Heart right ventricle (tissue), 16 donors: ENCODE data around the gene PDCD2L. TPM values are rescaled to one million over a fixed set of nuclear protein-coding genes. Genes with fewer than 3 reads are reported as not detected.
A peak's percentile ranks its signal among the peaks of the same experiment; 100 is the strongest.
"Not testable (repeated sequence)": the region's sequence is repeated elsewhere in the genome, so short reads cannot be mapped to it uniquely, and the experiment has no call there.

Source experiments
- ATAC-seq, 8 donors: fragments of 200-7000 bp; cut with Tn5 transposase; one replicate each; pipeline ENCODE4 v1.9.1; 2020; ENCODE audit warnings: mild to moderate bottlenecking in 8 of 8, moderate library complexity in 8 of 8, moderate number of reproducible peaks in 1 of 8
- DNase-seq, 2 donors: peaks; one replicate each; pipeline ENCODE4 v3.0.0-alpha.2; 2020
- H3K27ac ChIP-seq, 10 donors: fragments of 200-600 bp; sonication (generic) in 2 of 10; one replicate each; pipeline versions ENCODE4 v1.5.0 to v1.8.0; 2020 to 2022; ENCODE audit warnings: mild to moderate bottlenecking in 3 of 10
- H3K27me3 ChIP-seq, 7 donors: fragments of 200-600 bp; one replicate each; pipeline ENCODE4 v1.8.0; 2021 to 2022; ENCODE audit warnings: mild to moderate bottlenecking in 2 of 7
- H3K36me3 ChIP-seq, 9 donors: fragments of 200-600 bp; sonication (generic) in 1 of 9; one replicate each; pipeline versions ENCODE4 v1.5.0 to v1.8.0; 2020 to 2022; ENCODE audit warnings: mild to moderate bottlenecking in 2 of 9
- H3K4me1 ChIP-seq, 9 donors: fragments of 200-600 bp; sonication (generic) in 1 of 9; one replicate each; pipeline versions ENCODE4 v1.5.0 to v1.8.0; 2020 to 2022; ENCODE audit warnings: mild to moderate bottlenecking in 4 of 9
- H3K4me3 ChIP-seq, 10 donors: fragments of 200-600 bp; sonication (generic) in 2 of 10; one replicate each; pipeline versions ENCODE4 v1.5.0 to v1.8.0; 2020 to 2022; ENCODE audit warnings: mild to moderate bottlenecking in 7 of 10, moderate library complexity in 2 of 10
- H3K9me3 ChIP-seq, 11 donors: fragments of 200-600 bp in 10 of 11; sonication (generic) in 2 of 11; one replicate each; pipeline versions ENCODE4 v1.5.0 to v1.8.0; 2013 to 2022; ENCODE audit warnings: mild to moderate bottlenecking in 2 of 11, control low read depth in 1 of 11, moderate library complexity in 1 of 11
- CTCF ChIP-seq, 9 donors: fragments of 200-600 bp; sonication (generic) in 2 of 9; IDR thresholded peaks; one replicate each; pipeline versions ENCODE4 v1.5.0 to v1.8.0; 2021 to 2022; ENCODE audit warnings: antibody characterized with exemption in 9 of 9, mild to moderate bottlenecking in 5 of 9, moderate library complexity in 1 of 9
- WGBS, 2 donors: extraction: QIAGEN DNeasy Blood & Tissue Kit; methylation state at CpG; one replicate each; pipeline ENCODE4 v1.1.7; 2013; ENCODE audit warnings: inconsistent platforms in 1 of 2; 5-methylcytosine and 5-hydroxymethylcytosine counted together
- intact Hi-C, 10 donors: fragments of 100-400 bp; cut with DNase I; formaldehyde crosslinking; loops; one replicate each; pipeline versions ENCODE4 v1.11.1 to v1.14.2; 2022
- polyA plus RNA-seq, 2 donors: library from polyadenylated mRNA; stranded (reverse); fragments of 200-250 nt; gene quantifications; one replicate each; pipeline ENCODE4 v1.2.3, GENCODE V29; 2013
- total RNA-seq, 10 donors: library from RNA; stranded (reverse); fragmentation: NEBNext Ultra II Directional in 3 of 10; extraction: Animal tissue kit (Norgen Biotek cat#: 25700) in 3 of 10; gene quantifications; one replicate each; pipeline versions ENCODE4 v1.2.1 to v1.2.4, GENCODE V29; 2021 to 2023
- donor health status: Arrhythmogenic right ventricular cardiomyopathy.
- donor health status: ischemic (EF 13 %, LVEDD 7.1; RV severe dilation, severe dysfunction).
- donor health status: healthy with polysubstance abuse.
- donor health status: DM: no; HTN: yes; CAD: no.
- donor health status: DM: no; HTN: no; CAD: no.
- donor health status: ischemic (EF 25% LVEDD 6.9; RV normal size, moderate dysfunction).
- donor health status: ischemic (EF 25% LVEDD 5.7; RV mildly dilated, moderate dysfunction).
- donor health status: healthy.
- donor health status: DM: yes; HTN: yes; CAD: no.
- donor health status: Ischemic cardiomyopathy.
- donor health status: ischemic (EF 35%, LVEDD 5.7; RV mildly dilated, moderate dysfunction).
- donor health status: nonischemic (EF 11% LVEDD 7.7; RV severe dilation, severe dysfunction).
- donor health status: DM: yes; HTN: yes; CAD: no.
- donor health status: PGD.
- donor health status: ischemic (EF 29% LVEDD 5.4; RV normal size, mild dysfunction).
- donor health status: nonischemic (EF 23%, LVEDD 6.1; RV moderate dilation, normal function).

The PDCD2L gene
- total and polyA plus RNA-seq, 12 donors = 7.1 to 15.3 (median 9.3) TPM

- Histone ChIP-seq H3K27ac (no peak overlapping the region), H3K27me3 (no peaks in the 10 kb centered on the region), H3K9me3 (no peaks in the 10 kb centered on the region), H3K4me1 (no peaks in the 10 kb centered on the region), H3K4me3 (no peak overlapping the region), H3K36me3 (peaks cover 0 to 100% (median 73%) of the 10 kb centered on the region in 9 donors)
- no peak for TF ChIP-seq CTCF (IDR thresholded peaks at IDR 0.05)
- intact Hi-C loops = no loop called here
- no peak for DNase-seq
- whole genome bisulfite sequencing, 2 donors = 70 to 78% methylated on average over 11 of the region's 11 CpGs
- ATAC-seq = peak in 2 of 8 donors; percentile 4 to 25
These were observed 11.2 kb upstream of the PDCD2L start for GRCh38 chr19:34393031-34393430.

- no peaks in the 10 kb centered on the region for H3K9me3 ChIP-seq
- no peak overlapping the region for H3K27ac ChIP-seq
- WGBS, 2 donors = 69 to 80% methylated on average over 14 of the region's 14 CpGs
- DNase-seq = no peak
- H3K27me3 ChIP-seq = no peaks in the 10 kb centered on the region
- TF ChIP-seq CTCF (IDR thresholded peaks at IDR 0.05) = no peak
- no peak for ATAC-seq
- H3K36me3 ChIP-seq = peaks cover 0 to 100% (median 68%) of the 10 kb centered on the region in 9 donors
- no peak overlapping the region for H3K4me3 ChIP-seq
- H3K4me1 ChIP-seq = no peaks in the 10 kb centered on the region
- intact Hi-C loops = no loop called here
These were observed 10.6 kb upstream of the PDCD2L start for GRCh38 chr19:34393629-34394028.

- 94 to 100% methylated on average over 1 of the region's 1 CpG for whole genome bisulfite sequencing, 2 donors
- Histone ChIP-seq H3K27ac (no peak overlapping the region), H3K27me3 (no peaks in the 10 kb centered on the region), H3K4me1 (no peaks in the 10 kb centered on the region), H3K36me3 (peaks cover 0 to 89% (median 58%) of the 10 kb centered on the region in 9 donors), H3K4me3 (no peak overlapping the region), H3K9me3 (no peaks in the 10 kb centered on the region)
- no peak for TF ChIP-seq CTCF (IDR thresholded peaks at IDR 0.05)
- DNase-seq (no peak), ATAC-seq (no peak)
- intact Hi-C loops = no loop called here
These were observed 6.3 kb upstream of the PDCD2L start for GRCh38 chr19:34397853-34398252.

DNA sequence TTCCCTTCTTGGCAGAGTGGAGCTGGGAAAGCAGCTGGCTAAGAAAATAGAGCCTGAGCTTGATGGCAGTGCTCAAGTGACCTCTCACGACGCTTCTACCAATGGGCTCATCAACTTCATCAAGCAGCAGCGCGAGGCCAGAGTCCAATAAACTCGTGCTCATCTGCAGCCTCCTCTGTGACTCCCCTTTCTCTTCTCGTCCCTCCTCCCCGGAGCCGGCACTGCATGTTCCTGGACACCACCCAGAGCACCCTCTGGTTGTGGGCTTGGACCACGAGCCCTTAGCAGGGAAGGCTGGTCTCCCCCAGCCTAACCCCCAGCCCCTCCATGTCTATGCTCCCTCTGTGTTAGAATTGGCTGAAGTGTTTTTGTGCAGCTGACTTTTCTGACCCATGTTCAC, 4.3 kb upstream of the PDCD2L start:
- intact Hi-C loops = no loop called here
- no peak for DNase-seq
- no peak for ATAC-seq
- 77 to 79% methylated on average over 9 of the region's 9 CpGs for WGBS, 2 donors
- Histone ChIP-seq H3K4me1 (peaks cover 0 to 10% (median 4%) of the 10 kb centered on the region in 9 donors), H3K36me3 (peaks cover 0 to 69% (median 47%) of the 10 kb centered on the region in 9 donors), H3K27ac (no peak overlapping the region), H3K9me3 (no peaks in the 10 kb centered on the region), H3K27me3 (no peaks in the 10 kb centered on the region), H3K4me3 (no peak overlapping the region)
- TF ChIP-seq CTCF (IDR thresholded peaks at IDR 0.05) = no peak

- ATAC-seq, DNase-seq, intact Hi-C loops, H3K27me3 ChIP-seq, H3K9me3 ChIP-seq, H3K4me3 ChIP-seq, H3K27ac ChIP-seq: not testable (repeated sequence)
- Histone ChIP-seq H3K4me1 (peaks cover 0 to 14% (median 7%) of the 10 kb centered on the region in 9 donors), H3K36me3 (peaks cover 0 to 59% (median 40%) of the 10 kb centered on the region in 9 donors)
- WGBS, 2 donors = 93 to 97% methylated on average over 8 of the region's 8 CpGs
These were observed 3.4 kb upstream of the PDCD2L start for GRCh38 chr19:34400844-34401243.
